ENCODE results near the gene TRAPPC10. TPM values are rescaled to one million over a fixed set of nuclear protein-coding genes. Genes with fewer than 3 reads are reported as not detected.

The TRAPPC10 gene
- total RNA-seq, 2 experiments from 2014 or later: 44.1 to 45.4 TPM

DNA sequence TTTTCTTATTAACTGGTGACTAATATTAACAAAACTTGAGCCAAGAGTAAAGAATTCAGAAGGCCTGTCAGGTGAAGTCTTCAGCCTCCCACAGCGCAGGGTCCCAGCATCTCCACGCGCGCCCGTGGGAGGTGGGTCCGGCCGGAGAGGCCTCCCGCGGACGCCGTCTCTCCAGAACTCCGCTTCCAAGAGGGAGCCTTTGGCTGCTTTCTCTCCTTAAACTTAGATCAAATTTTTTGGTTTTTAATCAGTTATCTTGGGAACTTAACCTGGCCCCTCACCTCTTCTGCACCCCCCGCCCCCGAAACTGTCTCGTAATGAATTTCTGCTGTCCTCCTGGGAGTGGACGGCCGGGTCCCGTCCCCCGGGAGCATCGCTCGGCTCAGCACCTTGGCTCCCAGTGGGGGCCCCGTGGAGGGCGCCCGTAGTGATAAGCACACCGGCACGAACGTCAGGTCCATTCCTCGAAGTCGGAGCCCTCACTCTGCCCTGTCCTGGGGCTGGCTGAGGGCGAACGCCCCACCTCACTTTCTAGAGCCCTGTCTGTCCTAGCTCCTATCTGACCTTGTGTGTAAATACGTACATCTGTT, 29.5 kb upstream of the TRAPPC10 start:
- DNase-seq (no peak), ATAC-seq (no peak)
- ChIA-PET CTCF (no interaction called here), POLR2A (interaction anchor here (1.0 kb wide), 1 partner anchor 18 kb away, joined by 3 read pairs; no protein-coding TSS in a partner anchor)
- intact Hi-C loops (cut with micrococcal nuclease): no loop called here
- H3K36me3 Mint-ChIP-seq (ENCODE audit: low read depth): no peaks in the 10 kb centered on the region
- no peaks in the 10 kb centered on the region for H3K27me3 Mint-ChIP-seq
- H3K4me3 Mint-ChIP-seq: no peak overlapping the region
- no peak overlapping the region for H3K27ac Mint-ChIP-seq
- peaks cover 19% of the 10 kb centered on the region for H3K4me1 Mint-ChIP-seq (ENCODE audit: low read depth)
- no peak for TF ChIP-seq CTCF (IDR thresholded peaks at IDR 0.05)
- no peaks in the 10 kb centered on the region for H3K9me3 Mint-ChIP-seq

- intact Hi-C loops (cut with micrococcal nuclease): no loop called here
- ATAC-seq (no peak), DNase-seq (no peak)
- Mint-ChIP-seq H3K27ac (no peak overlapping the region), H3K27me3 (no peaks in the 10 kb centered on the region), H3K9me3 (no peaks in the 10 kb centered on the region), H3K36me3 (ENCODE audit: low read depth) (no peaks in the 10 kb centered on the region), H3K4me1 (ENCODE audit: low read depth) (peaks cover 19% of the 10 kb centered on the region), H3K4me3 (no peak overlapping the region)
- ChIA-PET POLR2A (interaction anchor here (1.0 kb wide), 1 partner anchor 17 kb away, joined by 3 read pairs; no protein-coding TSS in a partner anchor), CTCF (no interaction called here)
- TF ChIP-seq CTCF (IDR thresholded peaks at IDR 0.05): no peak
Observed at GRCh38 chr21:43983390-43983789, 28.7 kb upstream of the TRAPPC10 start.

- ChIA-PET POLR2A (interaction anchor here (0.6 to 1.4 kb wide), 3 partner anchors 19 to 305 kb away, joined by 3 to 6 read pairs (median 3); partner anchors contain the start of gene RRP1), CTCF (interaction anchor here (1.0 kb wide), 2 partner anchors 9 to 173 kb away, joined by 3 to 6 read pairs; no protein-coding TSS in a partner anchor)
- H3K4me3 Mint-ChIP-seq: no peak overlapping the region
Observed at GRCh38 chr21:43983860-43984420, 28.2 kb upstream of the TRAPPC10 start.

DNA sequence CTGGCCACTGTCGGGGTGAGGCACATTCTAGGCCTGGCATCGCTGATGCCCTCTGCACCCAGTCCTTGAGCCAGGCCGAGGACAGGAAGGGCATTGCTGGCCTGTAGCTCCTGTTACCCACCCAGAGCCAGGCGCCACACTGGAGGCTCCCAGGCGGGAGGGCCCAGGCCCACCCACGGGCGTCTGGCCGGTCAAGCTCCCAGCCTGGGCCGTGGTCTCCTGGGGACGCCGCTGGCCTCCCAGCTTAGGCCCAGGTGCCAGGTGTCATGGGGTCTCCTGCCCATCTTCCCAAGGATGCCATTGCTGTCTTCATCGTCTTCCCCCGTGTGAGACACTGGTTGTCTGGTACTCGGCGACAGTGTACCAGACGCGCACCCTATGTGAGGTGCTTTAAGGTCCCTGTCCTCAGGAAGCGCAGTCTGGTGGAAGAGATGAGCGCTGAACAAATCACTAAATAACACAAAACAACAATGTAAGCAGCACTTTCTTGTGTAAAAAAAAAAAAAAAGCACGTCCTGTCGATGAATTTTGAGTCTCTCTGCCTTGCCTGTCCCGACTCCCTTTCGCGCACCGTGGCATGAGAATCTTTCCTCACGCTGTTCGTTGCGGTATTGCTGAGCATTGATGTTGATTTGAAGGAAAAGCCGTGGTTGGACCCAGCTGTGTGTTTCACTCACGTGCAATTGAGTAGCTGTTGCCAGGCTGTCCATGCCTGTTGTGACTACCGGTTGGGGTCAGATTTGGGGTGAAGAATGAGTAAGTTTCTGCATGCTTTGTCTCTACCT, 27.0 kb upstream of the TRAPPC10 start:
- intact Hi-C loops (cut with micrococcal nuclease): no loop called here
- Mint-ChIP-seq H3K9me3 (no peaks in the 10 kb centered on the region), H3K27ac (no peak overlapping the region), H3K36me3 (ENCODE audit: low read depth) (no peaks in the 10 kb centered on the region), H3K4me3 (no peak overlapping the region), H3K4me1 (ENCODE audit: low read depth) (peaks cover 19% of the 10 kb centered on the region), H3K27me3 (no peaks in the 10 kb centered on the region)
- DNase-seq: no peak
- ChIA-PET POLR2A (interaction anchor here (1.0 to 1.4 kb wide), 2 partner anchors 20 to 195 kb away, joined by 3 to 6 read pairs; partner anchors contain the start of gene RRP1), CTCF (interaction anchor here (1.0 to 1.4 kb wide), 3 partner anchors 10 to 174 kb away, joined by 3 to 6 read pairs (median 6); no protein-coding TSS in a partner anchor)
- ATAC-seq: no peak
- TF ChIP-seq CTCF (IDR thresholded peaks at IDR 0.05): no peak

More at GRCh38 chr21:43983860-43984420, 28.2 kb upstream of the TRAPPC10 start:
- intact Hi-C loops (cut with micrococcal nuclease): no loop called here
- Mint-ChIP-seq H3K27me3 (no peaks in the 10 kb centered on the region), H3K36me3 (ENCODE audit: low read depth) (no peaks in the 10 kb centered on the region), H3K27ac (no peak overlapping the region), H3K4me1 (ENCODE audit: low read depth) (peaks cover 19% of the 10 kb centered on the region), H3K9me3 (no peaks in the 10 kb centered on the region)
- no peak for TF ChIP-seq CTCF (IDR thresholded peaks at IDR 0.05)
- no peak for DNase-seq
- ATAC-seq: no peak

Measured in activated CD8-positive, alpha-beta T cell treated with anti-CD3 and anti-CD28 coated beads for 36 hours (primary cell).